Caco-2 (cell line): ENCODE data around the gene NPLOC4. TPM values are rescaled to one million over a fixed set of nuclear protein-coding genes. Genes with fewer than 3 reads are reported as not detected.

Experiments used
- BruUV-seq: library from RNA; stranded (reverse); fragments of 400-500 nt; replicated peaks from 2 replicates; lab custom pipeline; 2021; lab: Mats Ljungman, UMichigan
- CTCF ChIA-PET: fragments of 300-600 bp; sonication (Branson Sonifier 250); formaldehyde crosslinking; loops from one replicate; lab custom pipeline; 2022; ENCODE audit warnings: antibody characterized with exemption; lab: Charles Lee
- POLR2A ChIA-PET: fragments of 300-600 bp; sonication (Branson Sonifier 250); formaldehyde crosslinking; loops from one replicate; lab custom pipeline; 2022; ENCODE audit warnings: antibody characterized with exemption; lab: Charles Lee
- DNase-seq, 2 experiments: peaks; one replicate each; pipeline versions ENCODE4 v3.0.0 to v3.0.0-alpha.2; 2020 to 2022
- H3K27me3 ChIP-seq: replicated peaks from 2 replicates; pipeline ENCODE4 v1.6.0; 2011; ENCODE audit warnings: low read length; ENCODE audit not compliant: control insufficient read depth, insufficient read depth
- H3K36me3 ChIP-seq: 2 replicates; pipeline ENCODE4 v1.5.1; 2011; ENCODE audit warnings: low read length; ENCODE audit not compliant: control insufficient read depth, insufficient read depth
- H3K4me1 ChIP-seq: fragments of 250-450 bp; sonication (Bioruptor Pico); 2 replicates; pipeline ENCODE4 v1.5.1; 2020; ENCODE audit warnings: mild to moderate bottlenecking
- H3K4me3 ChIP-seq: 2 replicates; pipeline ENCODE4 v1.5.1; 2011; ENCODE audit warnings: low read depth, mild to moderate bottlenecking, control low read depth, low read length
- H3K9me3 ChIP-seq: fragments of 250-450 bp; sonication (Bioruptor Pico); 2 replicates; pipeline ENCODE4 v1.5.1; 2020; ENCODE audit warnings: mild to moderate bottlenecking, moderate library complexity
- H3K27ac Mint-ChIP-seq: one replicate; pipeline ENCODE4 v1.8.0; 2022; ENCODE audit warnings: mixed read lengths; ENCODE audit not compliant: unreplicated experiment
- H3K27me3 Mint-ChIP-seq: one replicate; pipeline ENCODE4 v1.8.0; 2022; ENCODE audit warnings: mixed read lengths; ENCODE audit not compliant: insufficient read depth, unreplicated experiment
- H3K36me3 Mint-ChIP-seq: one replicate; pipeline ENCODE4 v1.8.0; 2022; ENCODE audit warnings: mild to moderate bottlenecking, mixed read lengths; ENCODE audit not compliant: insufficient read depth, unreplicated experiment
- H3K4me1 Mint-ChIP-seq: one replicate; pipeline ENCODE4 v1.8.0; 2022; ENCODE audit warnings: low read depth, mixed read lengths; ENCODE audit not compliant: unreplicated experiment
- H3K4me3 Mint-ChIP-seq: one replicate; pipeline ENCODE4 v1.8.0; 2022; ENCODE audit warnings: mild to moderate bottlenecking, moderate library complexity, mixed read lengths; ENCODE audit not compliant: unreplicated experiment
- H3K9me3 Mint-ChIP-seq: one replicate; pipeline ENCODE4 v1.8.0; 2022; ENCODE audit warnings: mixed read lengths; ENCODE audit not compliant: unreplicated experiment
- CTCF ChIP-seq, 2 experiments: fragments of 200-600 bp in 1 of 2; IDR thresholded peaks; 1 replicate in 1 of 2; 2 replicates in 1 of 2; pipeline versions ENCODE4 v1.5.1 to v1.8.0; 2011 to 2022; ENCODE audit warnings: antibody characterized with exemption in 1 of 2, control low read depth in 1 of 2, inconsistent platforms in 1 of 2, low read depth in 1 of 2, low read length in 1 of 2, mild to moderate bottlenecking in 1 of 2, moderate library complexity in 1 of 2; ENCODE audit not compliant: insufficient read depth in 1 of 2, severe bottlenecking in 1 of 2, unreplicated experiment in 1 of 2
- intact Hi-C: fragments of 100-400 bp; cut with micrococcal nuclease; formaldehyde crosslinking; loops from one replicate; pipeline ENCODE4 v1.10.0; 2022; ENCODE audit not compliant: unreplicated experiment
- total RNA-seq: library from RNA; stranded (reverse); gene quantifications from 2 replicates; pipeline ENCODE4 v1.2.3, GENCODE V29; 2022

The NPLOC4 gene
- total RNA-seq, 1 experiment from 2014 or later: 139 TPM

GRCh38 chr17:81647640-81648012 is 10.7 kb upstream of the NPLOC4 start:
- ChIA-PET POLR2A (interaction anchor here (0.7 kb wide), 1 partner anchor 20 kb away, joined by 3 read pairs; no protein-coding TSS in a partner anchor), CTCF (no interaction called here)
- Histone ChIP-seq H3K27me3 (no peaks in the 10 kb centered on the region), H3K9me3 (peaks cover 10% of the 10 kb centered on the region), H3K4me3 (no peak overlapping the region), H3K36me3 (no peaks in the 10 kb centered on the region), H3K4me1 (no peaks in the 10 kb centered on the region)
- H3K27me3 Mint-ChIP-seq: no peaks in the 10 kb centered on the region
- no peak for DNase-seq
- H3K4me1 Mint-ChIP-seq: peaks cover 6% of the 10 kb centered on the region
- TF ChIP-seq CTCF (IDR thresholded peaks at IDR 0.05; ENCODE audit: insufficient read depth in 1 of 2, low read depth in 1 of 2, low read length in 1 of 2, severe bottlenecking in 1 of 2, unreplicated experiment in 1 of 2): no peak
- intact Hi-C loops: no loop called here
- no peak overlapping the region for H3K27ac Mint-ChIP-seq
- no TSS peak for BruUV-seq
- H3K36me3 Mint-ChIP-seq: no peaks in the 10 kb centered on the region
- no peak overlapping the region for H3K4me3 Mint-ChIP-seq
- no peaks in the 10 kb centered on the region for H3K9me3 Mint-ChIP-seq

GRCh38 chr17:81646869-81647600 is 10.1 kb upstream of the NPLOC4 start:
- no peaks in the 10 kb centered on the region for H3K9me3 Mint-ChIP-seq
- H3K4me3 ChIP-seq: no peak overlapping the region
- H3K27me3 ChIP-seq: no peaks in the 10 kb centered on the region
- H3K36me3 Mint-ChIP-seq: no peaks in the 10 kb centered on the region
- no peak overlapping the region for H3K4me3 Mint-ChIP-seq
- no peaks in the 10 kb centered on the region for H3K36me3 ChIP-seq
- H3K27ac Mint-ChIP-seq: no peak overlapping the region
- no peaks in the 10 kb centered on the region for H3K4me1 ChIP-seq
- CTCF ChIA-PET: no interaction called here
- peaks cover 6% of the 10 kb centered on the region for H3K4me1 Mint-ChIP-seq
- POLR2A ChIA-PET: interaction anchor here (0.7 kb wide), 1 partner anchor 19 kb away, joined by 3 read pairs; no protein-coding TSS in a partner anchor
- no TSS peak for BruUV-seq
- peaks cover 10% of the 10 kb centered on the region for H3K9me3 ChIP-seq
- no peaks in the 10 kb centered on the region for H3K27me3 Mint-ChIP-seq
- DNase-seq: no peak
- intact Hi-C loops: no loop called here
- TF ChIP-seq CTCF (IDR thresholded peaks at IDR 0.05; ENCODE audit: insufficient read depth in 1 of 2, low read depth in 1 of 2, low read length in 1 of 2, severe bottlenecking in 1 of 2, unreplicated experiment in 1 of 2): no peak

GRCh38 chr17:81644976-81645952 is 8.4 kb upstream of the NPLOC4 start:
- intact Hi-C loops: no loop called here
- Histone ChIP-seq H3K4me1 (no peaks in the 10 kb centered on the region), H3K27me3 (no peaks in the 10 kb centered on the region), H3K36me3 (no peaks in the 10 kb centered on the region), H3K4me3 (no peak overlapping the region), H3K9me3 (peaks cover 10% of the 10 kb centered on the region)
- Mint-ChIP-seq H3K27me3 (no peaks in the 10 kb centered on the region), H3K27ac (no peak overlapping the region), H3K4me1 (no peaks in the 10 kb centered on the region), H3K36me3 (no peaks in the 10 kb centered on the region), H3K4me3 (no peak overlapping the region), H3K9me3 (no peaks in the 10 kb centered on the region)
- no peak for TF ChIP-seq CTCF (IDR thresholded peaks at IDR 0.05; ENCODE audit: insufficient read depth in 1 of 2, low read depth in 1 of 2, low read length in 1 of 2, severe bottlenecking in 1 of 2, unreplicated experiment in 1 of 2)
- POLR2A ChIA-PET: no interaction called here
- no peak for DNase-seq
- CTCF ChIA-PET: no interaction called here
- no TSS peak for BruUV-seq
